HG02943 (cell line): ENCODE results near the gene ANXA4.
"Not testable (repeated sequence)": the region's sequence is repeated elsewhere in the genome, so short reads cannot be mapped to it uniquely, and the experiment has no call there.

ENCODE experiments used
- ATAC-seq: cut with Tn5 transposase; IDR thresholded peaks from one replicate; pipeline ENCODE4 v1.9.1; 2021; ENCODE audit warnings: mild to moderate bottlenecking, low read depth, moderate library complexity; ENCODE audit not compliant: unreplicated experiment

The ANXA4 gene

GRCh38 chr2:69745035-69745434 lies 3.1 kb downstream of the ANXA4 start:
- ATAC-seq: no peak

GRCh38 chr2:69750246-69750645 lies 8.3 kb downstream of the ANXA4 start:
- ATAC-seq: no peak

- ATAC-seq: no peak
Measured at GRCh38 chr2:69753659-69754363, 11.9 kb downstream of the ANXA4 start.

- ATAC-seq: no peak
Measured at GRCh38 chr2:69754633-69755032, 12.7 kb downstream of the ANXA4 start.

- ATAC-seq: peak; percentile 68
Measured at GRCh38 chr2:69755862-69756467, 14.0 kb downstream of the ANXA4 start.

- ATAC-seq: no peak
Measured at GRCh38 chr2:69762025-69762424, 20.1 kb downstream of the ANXA4 start.

GRCh38 chr2:69762513-69763494 lies 20.9 kb downstream of the ANXA4 start:
- no peak for ATAC-seq

- ATAC-seq: not testable (repeated sequence)
Measured at GRCh38 chr2:69763831-69764230, 21.9 kb downstream of the ANXA4 start.

- ATAC-seq: no peak
Measured at GRCh38 chr2:69764286-69765095, 22.6 kb downstream of the ANXA4 start.

- ATAC-seq: no peak
Measured at GRCh38 chr2:69765096-69765380, 23.1 kb downstream of the ANXA4 start.

- no peak for ATAC-seq
Measured at GRCh38 chr2:69766014-69766413, 24.1 kb downstream of the ANXA4 start.

- no peak for ATAC-seq
Measured at GRCh38 chr2:69767034-69767433, 25.1 kb downstream of the ANXA4 start.

GRCh38 chr2:69768235-69768634 lies 26.3 kb downstream of the ANXA4 start:
- ATAC-seq: no peak

GRCh38 chr2:69768789-69769188 lies 26.9 kb downstream of the ANXA4 start:
- ATAC-seq: no peak

GRCh38 chr2:69769272-69769671 lies 27.3 kb downstream of the ANXA4 start:
- ATAC-seq: no peak

- ATAC-seq: no peak
Measured at GRCh38 chr2:69770193-69770702, 28.3 kb downstream of the ANXA4 start.

- no peak for ATAC-seq
Measured at GRCh38 chr2:69770747-69771146, 28.8 kb downstream of the ANXA4 start.

GRCh38 chr2:69771461-69771860 lies 29.5 kb downstream of the ANXA4 start:
- no peak for ATAC-seq

- ATAC-seq: no peak
Measured at GRCh38 chr2:69773206-69773605, 31.3 kb downstream of the ANXA4 start.

- ATAC-seq: not testable (repeated sequence)
Measured at GRCh38 chr2:69774258-69774983, 32.5 kb downstream of the ANXA4 start.
